ENCODE data around the gene SULT2B1.
"Not testable (repeated sequence)": the region's sequence is repeated elsewhere in the genome, so short reads cannot be mapped to it uniquely, and the experiment has no call there.

DNA sequence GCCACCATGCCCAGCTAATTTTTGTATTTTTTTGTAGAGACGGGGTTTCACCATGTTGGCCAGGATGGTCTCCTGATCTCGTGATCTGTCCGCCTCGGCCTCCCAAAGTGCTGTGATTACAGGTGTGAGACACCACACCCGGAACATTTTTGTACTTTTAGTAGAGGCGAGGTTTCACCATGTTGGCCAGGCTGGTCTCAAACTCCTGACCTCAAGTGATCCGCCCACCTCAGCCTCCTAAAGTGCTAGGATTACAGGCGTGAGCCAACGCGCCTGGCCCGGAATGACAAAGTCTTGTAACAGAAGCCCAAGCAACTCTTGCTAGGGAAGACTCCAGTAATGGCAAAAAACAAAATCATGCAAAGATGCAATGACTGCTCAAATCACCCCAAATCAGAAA is 80.3 kb downstream of the SULT2B1 start:
- TF ChIP-seq CTCF (IDR thresholded peaks at IDR 0.05); POLR2A (IDR thresholded peaks at IDR 0.05; ENCODE audit: low read depth); EP300 (IDR thresholded peaks at IDR 0.05); POLR2AphosphoS5 (IDR thresholded peaks at IDR 0.05): not testable (repeated sequence)

Measured in esophagus muscularis mucosa (tissue), 4 donors.